SK-N-SH (cell line): ENCODE data around the gene EDRF1. TPM values are rescaled to one million over a fixed set of nuclear protein-coding genes. Genes with fewer than 3 reads are reported as not detected.

Source experiments
- CTCF ChIA-PET: fragments of 300-600, 350-600 bp; formaldehyde crosslinking; extraction: SDS; loops from one replicate; lab custom pipeline; 2021; lab: Yijun Ruan, JAX
- POLR2A ChIA-PET: fragments of 350-600 bp; sonication (Branson Sonifier 250); formaldehyde crosslinking; extraction: SDS; loops from one replicate; lab custom pipeline; 2020; ENCODE audit warnings: antibody characterized with exemption, inconsistent platforms; lab: Yijun Ruan, JAX
- DNase-seq: peaks from one replicate; pipeline ENCODE4 v3.0.0; 2012
- H2AFZ ChIP-seq: fragments of 200-600 bp; sonication (generic); 2 replicates; pipeline ENCODE4 v1.8.1; 2016; ENCODE audit warnings: antibody characterized with exemption, mild to moderate bottlenecking, low read depth
- H3F3A ChIP-seq: fragments of 200-600 bp; sonication (generic); replicated peaks from 2 replicates; pipeline ENCODE3; 2016; ENCODE audit warnings: antibody characterized with exemption, mild to moderate bottlenecking; ENCODE audit not compliant: insufficient read depth
- H3K27ac ChIP-seq, 2 experiments: fragments of 200-500 bp in 1 of 2; fragments of 200-600 bp in 1 of 2; sonication (Bioruptor generic) in 1 of 2; sonication (generic), shearing (Covaris generic) in 1 of 2; 2 replicates each; pipeline versions ENCODE4 v1.5.1 to v1.6.1; 2014 to 2016; ENCODE audit warnings: low read depth in 2 of 2, inconsistent platforms in 1 of 2, low read length in 1 of 2, mild to moderate bottlenecking in 1 of 2, mixed read lengths in 1 of 2
- H3K27me3 ChIP-seq: fragments of 200-600 bp; sonication (generic), shearing (Covaris generic); 2 replicates; pipeline ENCODE4 v1.6.1; 2016; ENCODE audit warnings: mixed run types; ENCODE audit not compliant: insufficient read depth
- H3K36me3 ChIP-seq, 2 experiments: fragments of 200-500 bp in 1 of 2; fragments of 200-600 bp in 1 of 2; sonication (Bioruptor generic) in 1 of 2; sonication (generic) in 1 of 2; replicated peaks in 1 of 2; 2 replicates each; pipeline versions ENCODE3 to v1.5.1; 2014 to 2016; ENCODE audit warnings: low read length in 1 of 2, mild to moderate bottlenecking in 1 of 2; ENCODE audit not compliant: insufficient read depth in 2 of 2, control insufficient read depth in 1 of 2
- H3K4me1 ChIP-seq, 2 experiments: fragments of 200-500 bp in 1 of 2; fragments of 200-600 bp in 1 of 2; sonication (Bioruptor generic) in 1 of 2; sonication (generic), shearing (Covaris generic) in 1 of 2; 2 replicates each; pipeline versions ENCODE4 v1.5.1 to v1.6.1; 2014 to 2016; ENCODE audit warnings: low read depth in 1 of 2, low read length in 1 of 2, mixed run types in 1 of 2; ENCODE audit not compliant: insufficient read depth in 2 of 2, control insufficient read depth in 1 of 2
- H3K4me2 ChIP-seq: fragments of 200-600 bp; sonication (generic), shearing (Covaris generic); 2 replicates; pipeline ENCODE4 v1.6.1; 2017; ENCODE audit warnings: mixed run types
- H3K4me3 ChIP-seq, 2 experiments: fragments of 200-500 bp in 1 of 2; fragments of 200-600 bp in 1 of 2; sonication (Bioruptor generic) in 1 of 2; sonication (generic), shearing (Covaris generic) in 1 of 2; 2 replicates each; pipeline versions ENCODE4 v1.5.1 to v1.8.1; 2014 to 2016; ENCODE audit warnings: low read depth in 2 of 2, inconsistent platforms in 1 of 2, low read length in 1 of 2, mild to moderate bottlenecking in 1 of 2, mixed read lengths in 1 of 2, moderate library complexity in 1 of 2
- H3K79me2 ChIP-seq: fragments of 200-600 bp; sonication (generic); 2 replicates; pipeline ENCODE4 v1.8.1; 2017; ENCODE audit warnings: mild to moderate bottlenecking; ENCODE audit not compliant: insufficient read depth
- H3K9ac ChIP-seq: fragments of 200-600 bp; sonication (generic); 2 replicates; pipeline ENCODE4 v1.6.1; 2017; ENCODE audit warnings: mixed run types
- H3K9me2 ChIP-seq: fragments of 200-600 bp; sonication (generic); 2 replicates; pipeline ENCODE4 v1.6.1; 2017; ENCODE audit warnings: mixed run types
- H3K9me3 ChIP-seq: fragments of 200-600 bp; sonication (generic); 2 replicates; pipeline ENCODE4 v1.6.1; 2017; ENCODE audit warnings: mixed run types, mild to moderate bottlenecking, moderate library complexity
- H4K20me1 ChIP-seq: fragments of 200-600 bp; sonication (generic); 2 replicates; pipeline ENCODE4 v1.6.1; 2017; ENCODE audit warnings: mild to moderate bottlenecking, mixed run types; ENCODE audit not compliant: insufficient read depth
- CHD2 ChIP-seq: fragments of 150-350 bp; IDR thresholded peaks from 2 replicates; pipeline ENCODE4 v1.6.1; 2018; ENCODE audit warnings: low read length; ENCODE audit not compliant: partially characterized antibody
- GABPA ChIP-seq: IDR thresholded peaks from 2 replicates; pipeline ENCODE4 v1.4.0; 2012; ENCODE audit warnings: low read depth, mild to moderate bottlenecking
- IRF3 ChIP-seq: fragments of 150-350 bp; IDR thresholded peaks from 2 replicates; pipeline ENCODE4 v1.6.1; 2016; ENCODE audit warnings: mild to moderate bottlenecking, low read depth, low read length
- POLR2AphosphoS5 ChIP-seq: IDR thresholded peaks from 2 replicates; pipeline ENCODE4 v1.6.1; 2012; ENCODE audit warnings: low read depth, low read length
- RAD21 ChIP-seq: IDR thresholded peaks from 2 replicates; pipeline ENCODE4 v1.6.1; 2012; ENCODE audit warnings: mild to moderate bottlenecking, low read length
- REST ChIP-seq: IDR thresholded peaks from 2 replicates; pipeline ENCODE4 v1.6.1; 2012; ENCODE audit warnings: mild to moderate bottlenecking, low read depth, low read length, moderate library complexity
- USF2 ChIP-seq: fragments of 150-350 bp; IDR thresholded peaks from 2 replicates; pipeline ENCODE4 v1.6.1; 2017; ENCODE audit warnings: antibody characterized with exemption, low read length, low read depth, borderline replicate concordance
- ZBTB33 ChIP-seq: IDR thresholded peaks from 2 replicates; pipeline ENCODE4 v1.4.0; 2012; ENCODE audit warnings: low read depth, borderline replicate concordance
- WGBS: methylation state at CpG from one replicate; pipeline ENCODE4 v1.1.6; 2017; ENCODE audit warnings: low lambda C conversion rate; 5-methylcytosine and 5-hydroxymethylcytosine counted together
- polyA plus RNA-seq, 3 experiments: library from polyadenylated mRNA; depleted of rRNA; stranded (reverse); fragments of >200 nt; gene quantifications; 2 replicates each; pipeline ENCODE4 v1.2.3, GENCODE V29; 2012
- TF ChIP-seq, protein P1 (sequence below): IDR thresholded peaks from 2 replicates; pipeline ENCODE4; 2012

Gene EDRF1
- polyA plus RNA-seq, 1 of the 3 experiments (the other 2 are of a cell fraction) = 19.2 TPM

DNA sequence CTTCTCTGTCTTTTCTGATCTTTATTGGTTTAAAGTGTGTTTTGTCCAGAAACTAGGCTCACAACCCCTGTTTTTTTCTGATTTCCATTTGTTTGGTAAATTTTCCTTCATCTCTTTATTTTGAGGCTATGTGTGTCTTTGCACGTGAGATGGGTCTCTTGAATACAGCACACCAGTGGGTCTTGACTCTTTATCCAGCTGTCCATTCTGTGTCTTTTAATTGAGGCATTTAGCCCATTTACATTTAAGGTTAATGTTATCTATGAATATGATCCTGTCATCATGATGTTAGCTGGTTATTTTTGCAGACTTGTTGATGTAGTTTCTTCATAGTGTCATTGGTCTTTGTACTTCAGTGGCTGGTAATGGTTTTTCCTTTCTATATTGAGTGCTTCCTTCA lies 46.6 kb upstream of the EDRF1 start:
- no peak for DNase-seq
- H3K4me1 ChIP-seq = no peaks in the 10 kb centered on the region
- ChIA-PET POLR2A (no interaction called here), CTCF (interaction anchor here (0.7 kb wide), 1 partner anchor 13 kb away, joined by 3 read pairs; no protein-coding TSS in a partner anchor)
- no peaks in the 10 kb centered on the region for H3K9me3 ChIP-seq
- no peaks in the 10 kb centered on the region for H3F3A ChIP-seq
- H3K36me3 ChIP-seq = no peaks in the 10 kb centered on the region
- H3K27ac ChIP-seq = no peak overlapping the region
- H3K4me2 ChIP-seq = no peak overlapping the region
- no peaks in the 10 kb centered on the region for H3K79me2 ChIP-seq
- no peaks in the 10 kb centered on the region for H3K27me3 ChIP-seq
- H3K9ac ChIP-seq = no peak overlapping the region
- H3K9me2 ChIP-seq = no peaks in the 10 kb centered on the region
- H4K20me1 ChIP-seq = no peaks in the 10 kb centered on the region
- no peak overlapping the region for H3K4me3 ChIP-seq
- 0% methylated on average over 1 of the region's 1 CpG for WGBS
- no peak for TF ChIP-seq GABPA
- TF ChIP-seq, protein P1, sequence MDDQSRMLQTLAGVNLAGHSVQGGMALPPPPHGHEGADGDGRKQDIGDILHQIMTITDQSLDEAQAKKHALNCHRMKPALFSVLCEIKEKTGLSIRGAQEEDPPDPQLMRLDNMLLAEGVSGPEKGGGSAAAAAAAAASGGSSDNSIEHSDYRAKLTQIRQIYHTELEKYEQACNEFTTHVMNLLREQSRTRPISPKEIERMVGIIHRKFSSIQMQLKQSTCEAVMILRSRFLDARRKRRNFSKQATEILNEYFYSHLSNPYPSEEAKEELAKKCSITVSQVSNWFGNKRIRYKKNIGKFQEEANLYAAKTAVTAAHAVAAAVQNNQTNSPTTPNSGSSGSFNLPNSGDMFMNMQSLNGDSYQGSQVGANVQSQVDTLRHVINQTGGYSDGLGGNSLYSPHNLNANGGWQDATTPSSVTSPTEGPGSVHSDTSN = no peak
- TF ChIP-seq ZBTB33 = no peak
- TF ChIP-seq IRF3 = no peak
- no peak for TF ChIP-seq CHD2
- TF ChIP-seq REST = no peak
- TF ChIP-seq USF2 = no peak
- TF ChIP-seq RAD21 = no peak
- no peak for TF ChIP-seq POLR2AphosphoS5
- no peak overlapping the region for H2AFZ ChIP-seq
